NAMALWA (cell line): Measurements from ENCODE around the gene HAPLN1.

Source experiments
- DNase-seq: peaks from one replicate; pipeline ENCODE4 v3.0.0-alpha.2; 2015; ENCODE audit warnings: low spot score

HAPLN1 gene

GRCh38 chr5:83718195-83718825 is 2.3 kb downstream of the HAPLN1 start:
- peak; percentile 76 for DNase-seq

GRCh38 chr5:83715236-83716065 is 5.2 kb downstream of the HAPLN1 start:
- no peak for DNase-seq

GRCh38 chr5:83714810-83715209 is 5.8 kb downstream of the HAPLN1 start:
- DNase-seq: no peak

GRCh38 chr5:83711982-83712601 is 8.6 kb downstream of the HAPLN1 start:
- peak; percentile 62 for DNase-seq

- DNase-seq: no peak
Observed at GRCh38 chr5:83709973-83710372, 10.7 kb downstream of the HAPLN1 start.

- no peak for DNase-seq
Observed at GRCh38 chr5:83708170-83708569, 12.5 kb downstream of the HAPLN1 start.

- DNase-seq: no peak
Observed at GRCh38 chr5:83703059-83703458, 17.6 kb downstream of the HAPLN1 start.

- no peak for DNase-seq
Observed at GRCh38 chr5:83701886-83702285, 18.8 kb downstream of the HAPLN1 start.

- no peak for DNase-seq
Observed at GRCh38 chr5:83689881-83690280, 30.8 kb downstream of the HAPLN1 start.

GRCh38 chr5:83688281-83688680 is 32.4 kb downstream of the HAPLN1 start:
- DNase-seq: no peak

GRCh38 chr5:83687124-83687619 is 33.5 kb downstream of the HAPLN1 start:
- no peak for DNase-seq

- no peak for DNase-seq
Observed at GRCh38 chr5:83686251-83686650, 34.4 kb downstream of the HAPLN1 start.

- DNase-seq: no peak
Observed at GRCh38 chr5:83683836-83684235, 36.8 kb downstream of the HAPLN1 start.

GRCh38 chr5:83672646-83673045 is 48.0 kb downstream of the HAPLN1 start:
- no peak for DNase-seq

- no peak for DNase-seq
Observed at GRCh38 chr5:83672158-83672557, 48.5 kb downstream of the HAPLN1 start.

- no peak for DNase-seq
Observed at GRCh38 chr5:83665631-83666030, 55.0 kb downstream of the HAPLN1 start.

- no peak for DNase-seq
Observed at GRCh38 chr5:83662558-83662957, 58.1 kb downstream of the HAPLN1 start.

GRCh38 chr5:83657807-83658525 is 62.7 kb downstream of the HAPLN1 start:
- no peak for DNase-seq

- no peak for DNase-seq
Observed at GRCh38 chr5:83654427-83654994, 66.1 kb downstream of the HAPLN1 start.

GRCh38 chr5:83653669-83654068 is 67.0 kb downstream of the HAPLN1 start:
- DNase-seq: no peak

- DNase-seq: no peak
Observed at GRCh38 chr5:83645936-83646335, 74.7 kb downstream of the HAPLN1 start.

GRCh38 chr5:83644301-83644700 is 76.4 kb downstream of the HAPLN1 start:
- DNase-seq: no peak
